DOHH2 (cell line): ENCODE data around the gene TCTN3.

Source experiments
- H3F3A ChIP-seq: fragments of 200-600 bp; sonication (generic), shearing (Covaris generic); 2 replicates; pipeline ENCODE4 v1.6.0; 2016; ENCODE audit warnings: antibody characterized with exemption, mild to moderate bottlenecking; ENCODE audit not compliant: control insufficient read depth, insufficient read depth
- H3K27ac ChIP-seq: fragments of 200-600 bp; sonication (generic); 2 replicates; pipeline ENCODE4 v1.5.1; 2014; ENCODE audit warnings: low read depth, mild to moderate bottlenecking, low read length, moderate library complexity
- H3K27me3 ChIP-seq: fragments of 200-600 bp; sonication (generic); 2 replicates; pipeline ENCODE4 v1.6.1; 2014; ENCODE audit warnings: mild to moderate bottlenecking, low read length, mixed read lengths; ENCODE audit not compliant: control insufficient read depth
- H3K36me3 ChIP-seq: fragments of 200-600 bp; sonication (generic); 2 replicates; pipeline ENCODE4 v1.6.1; 2014; ENCODE audit warnings: mild to moderate bottlenecking, low read length, moderate library complexity, mixed read lengths; ENCODE audit not compliant: control insufficient read depth
- H3K4me1 ChIP-seq: fragments of 200-600 bp; sonication (generic); 2 replicates; pipeline ENCODE4 v1.6.1; 2014; ENCODE audit warnings: mild to moderate bottlenecking, low read length, mixed read lengths; ENCODE audit not compliant: control insufficient read depth
- H3K4me2 ChIP-seq: fragments of 200-600 bp; sonication (generic); 2 replicates; pipeline ENCODE4 v1.6.0; 2014; ENCODE audit warnings: mild to moderate bottlenecking, low read length, moderate library complexity
- H3K4me3 ChIP-seq: fragments of 200-600 bp; sonication (generic); 2 replicates; pipeline ENCODE4 v1.5.1; 2014; ENCODE audit warnings: mild to moderate bottlenecking, low read length, mixed read lengths
- H3K79me2 ChIP-seq: fragments of 200-600 bp; sonication (generic); 2 replicates; pipeline ENCODE4 v1.6.1; 2014; ENCODE audit warnings: mild to moderate bottlenecking, low read length, mixed read lengths; ENCODE audit not compliant: control insufficient read depth
- H3K9me2 ChIP-seq: fragments of 200-600 bp; sonication (generic); replicated peaks from 2 replicates; pipeline ENCODE4 v1.6.1; 2014; ENCODE audit warnings: mild to moderate bottlenecking, low read length, mixed read lengths; ENCODE audit not compliant: control insufficient read depth
- H3K9me3 ChIP-seq: fragments of 200-600 bp; sonication (generic); 2 replicates; pipeline ENCODE4 v1.6.1; 2014; ENCODE audit warnings: antibody characterized with exemption, low read length, mixed read lengths; ENCODE audit not compliant: control insufficient read depth, insufficient read depth
- H4K20me1 ChIP-seq: fragments of 200-600 bp; sonication (generic); 2 replicates; pipeline ENCODE4 v1.6.0; 2014; ENCODE audit warnings: low read depth, mild to moderate bottlenecking, antibody characterized with exemption, low read length, moderate library complexity; ENCODE audit not compliant: control insufficient read depth, insufficient read depth
- CTCF ChIP-seq: fragments of 200-600 bp; sonication (generic); IDR thresholded peaks from one replicate; pipeline ENCODE4 v1.5.1; 2014; ENCODE audit warnings: antibody characterized with exemption, mild to moderate bottlenecking, low read depth, low read length; ENCODE audit not compliant: poor library complexity, severe bottlenecking
- EZH2phosphoT487 ChIP-seq: fragments of 200-600 bp; sonication (generic); IDR thresholded peaks from 2 replicates; pipeline ENCODE4 v1.6.1; 2017; ENCODE audit warnings: borderline replicate concordance, mild to moderate bottlenecking, antibody characterized with exemption, low read length, moderate library complexity, mixed read lengths

TCTN3 gene

GRCh38 chr10:95694665-95695064 lies 938 bp upstream of the TCTN3 start:
- H3K4me2 ChIP-seq = peak overlapping the region; percentile 51

GRCh38 chr10:95693071-95693667 lies 558 bp downstream of the TCTN3 start:
- H3K4me1 ChIP-seq = peaks cover 33% of the 10 kb centered on the region
- H3K79me2 ChIP-seq = peaks cover 49% of the 10 kb centered on the region
- H3K4me2 ChIP-seq = peak overlapping the region; percentile 99
- H3K4me3 ChIP-seq = peak overlapping the region; percentile 100
- H3K27me3 ChIP-seq = no peaks in the 10 kb centered on the region
- 0 out of 2 replicates have a peak overlapping the region, but pooled peaks have one; percentile 31 for H3K27ac ChIP-seq
- no peaks in the 10 kb centered on the region for H3K9me2 ChIP-seq
- H3K36me3 ChIP-seq = peaks cover 52% of the 10 kb centered on the region
- H3K9me3 ChIP-seq = peaks cover 6% of the 10 kb centered on the region; the same call in 1 of the 2 replicates
- TF ChIP-seq EZH2phosphoT487 (no peak), CTCF (no peak)
- no peaks in the 10 kb centered on the region for H4K20me1 ChIP-seq
- 0 out of 2 replicates have a peak, but pooled peaks cover 9% of the 10 kb centered on the region for H3F3A ChIP-seq

More at GRCh38 chr10:95694665-95695064, 938 bp upstream of the TCTN3 start:
- H4K20me1 ChIP-seq = no peaks in the 10 kb centered on the region
- H3K4me1 ChIP-seq = peaks cover 33% of the 10 kb centered on the region
- TF ChIP-seq EZH2phosphoT487 (no peak), CTCF (no peak)
- H3K9me3 ChIP-seq = peaks cover 10% of the 10 kb centered on the region; the same call in 1 of the 2 replicates
- no peaks in the 10 kb centered on the region for H3K27me3 ChIP-seq
- H3K4me3 ChIP-seq = no peak overlapping the region
- H3F3A ChIP-seq = 0 out of 2 replicates have a peak, but pooled peaks cover 9% of the 10 kb centered on the region
- H3K9me2 ChIP-seq = no peaks in the 10 kb centered on the region
- peaks cover 41% of the 10 kb centered on the region for H3K79me2 ChIP-seq
- no peak overlapping the region for H3K27ac ChIP-seq
- H3K36me3 ChIP-seq = peaks cover 39% of the 10 kb centered on the region

GRCh38 chr10:95691281-95691680 lies 2.4 kb downstream of the TCTN3 start:
- H3K79me2 ChIP-seq = peaks cover 49% of the 10 kb centered on the region
- H3K4me3 ChIP-seq = no peak overlapping the region
- no peaks in the 10 kb centered on the region for H3K27me3 ChIP-seq
- peaks cover 68% of the 10 kb centered on the region for H3K36me3 ChIP-seq
- no peaks in the 10 kb centered on the region for H3K9me3 ChIP-seq
- no peak overlapping the region for H3K27ac ChIP-seq
- TF ChIP-seq EZH2phosphoT487 (no peak), CTCF (no peak)
- peak overlapping the region; percentile 99 for H3K4me2 ChIP-seq
- H3K9me2 ChIP-seq = no peaks in the 10 kb centered on the region
- H3F3A ChIP-seq = 0 out of 2 replicates have a peak, but pooled peaks cover 9% of the 10 kb centered on the region
- peaks cover 26% of the 10 kb centered on the region for H3K4me1 ChIP-seq
- H4K20me1 ChIP-seq = no peaks in the 10 kb centered on the region
